ENCODE measurements around the gene KIAA0232.
"Not testable (repeated sequence)": the region's sequence is repeated elsewhere in the genome, so short reads cannot be mapped to it uniquely, and the experiment has no call there.

KIAA0232 gene

DNA sequence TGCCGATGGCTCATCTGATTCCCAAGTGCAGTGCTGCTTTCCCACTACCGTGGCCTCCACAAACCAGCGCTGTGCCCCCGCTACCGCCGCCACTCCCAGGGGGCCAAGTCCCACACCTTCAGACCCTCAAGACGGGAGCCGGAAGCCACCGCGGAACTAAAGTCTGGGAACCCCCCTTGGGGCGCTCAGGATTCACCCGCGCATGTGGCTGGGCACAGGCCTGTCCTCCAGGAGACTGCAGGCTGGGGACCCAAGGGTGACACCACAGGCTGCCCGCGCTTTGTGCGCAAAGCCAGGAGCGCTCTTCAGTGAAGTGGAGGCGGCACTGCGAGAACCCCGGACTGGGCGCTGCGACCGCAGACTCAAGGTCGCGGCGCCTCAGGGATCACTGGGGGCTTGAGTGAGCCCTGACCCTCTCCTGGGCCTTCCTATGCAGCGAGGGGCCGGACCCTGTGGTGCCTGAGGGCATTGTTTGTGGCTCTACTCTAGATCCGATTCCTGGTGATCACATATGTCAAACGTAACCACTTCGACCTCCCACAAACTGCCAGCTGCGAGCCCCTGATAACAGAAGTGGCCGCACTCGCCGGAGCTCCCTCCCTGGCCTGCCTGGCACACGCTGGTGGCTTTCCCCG lies 106.7 kb downstream of the KIAA0232 start:
- DNase-seq = no peak

DNA sequence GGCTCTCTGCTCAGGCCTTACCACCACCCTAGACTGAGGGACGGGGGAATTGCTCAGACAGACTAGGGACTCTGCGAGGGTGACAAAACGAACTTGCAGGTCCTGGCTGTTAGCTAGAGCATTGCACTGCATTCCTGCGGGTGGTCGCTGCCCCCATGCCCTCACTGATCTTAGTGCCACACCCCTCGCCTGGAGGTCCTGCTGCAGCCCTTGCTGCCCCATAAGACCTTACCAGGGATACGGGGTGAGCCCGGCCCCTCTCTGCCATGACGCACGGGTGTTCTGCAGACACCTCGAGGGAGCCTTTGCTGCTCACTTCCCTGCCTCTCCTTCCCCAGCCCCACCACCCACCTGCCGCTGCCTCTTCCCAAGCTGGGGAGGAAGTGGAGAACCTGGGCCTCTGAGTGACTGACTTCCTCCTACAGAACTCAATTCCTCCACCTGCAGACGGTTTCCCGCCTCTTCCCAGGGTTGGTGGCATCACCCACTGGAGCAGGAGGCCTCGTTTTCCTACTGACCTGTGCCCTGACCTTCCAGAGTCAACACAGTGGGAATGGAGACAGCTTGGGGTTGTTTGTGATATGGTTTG lies 107.3 kb downstream of the KIAA0232 start:
- DNase-seq = no peak

DNA sequence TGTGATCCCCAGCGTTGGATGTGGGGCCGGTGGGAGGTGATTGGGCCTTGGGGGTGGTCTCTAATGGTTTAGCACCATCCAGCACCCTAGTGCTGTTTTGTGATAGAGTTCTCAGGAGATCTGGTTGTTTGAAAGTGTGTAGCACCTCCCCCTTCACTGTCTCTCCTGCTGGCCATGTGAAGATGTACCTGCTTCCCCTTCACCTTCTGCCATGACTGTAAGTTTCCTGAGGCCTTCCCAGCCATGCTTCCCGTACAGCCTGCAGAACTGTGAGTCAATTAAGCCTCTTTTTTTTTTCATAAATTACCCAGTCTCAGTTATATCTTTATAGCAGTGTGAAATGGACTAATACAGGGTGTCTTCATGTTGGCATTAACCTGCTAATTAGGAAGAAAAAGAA lies 107.8 kb downstream of the KIAA0232 start:
- no peak for DNase-seq

DNA sequence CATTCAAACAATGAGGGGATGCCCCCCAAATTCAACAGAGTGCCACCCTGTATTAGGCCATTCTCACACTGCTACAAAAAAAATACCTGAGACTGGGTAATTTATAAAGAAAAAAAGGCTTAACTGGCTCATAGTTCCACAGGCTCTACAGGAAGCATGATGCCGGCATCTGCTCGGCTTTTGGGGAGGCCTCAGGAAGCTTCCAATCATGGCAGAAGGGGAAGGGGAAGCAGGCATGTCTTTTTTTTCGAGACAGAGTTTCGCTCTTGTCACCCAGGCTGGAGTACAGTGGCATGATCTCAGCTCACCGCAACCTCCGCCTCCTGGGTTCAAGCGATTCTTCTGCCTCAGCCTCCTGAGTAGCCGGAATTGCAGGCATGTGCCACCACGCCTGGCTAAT lies 108.4 kb downstream of the KIAA0232 start:
- not testable (repeated sequence) for DNase-seq

DNA sequence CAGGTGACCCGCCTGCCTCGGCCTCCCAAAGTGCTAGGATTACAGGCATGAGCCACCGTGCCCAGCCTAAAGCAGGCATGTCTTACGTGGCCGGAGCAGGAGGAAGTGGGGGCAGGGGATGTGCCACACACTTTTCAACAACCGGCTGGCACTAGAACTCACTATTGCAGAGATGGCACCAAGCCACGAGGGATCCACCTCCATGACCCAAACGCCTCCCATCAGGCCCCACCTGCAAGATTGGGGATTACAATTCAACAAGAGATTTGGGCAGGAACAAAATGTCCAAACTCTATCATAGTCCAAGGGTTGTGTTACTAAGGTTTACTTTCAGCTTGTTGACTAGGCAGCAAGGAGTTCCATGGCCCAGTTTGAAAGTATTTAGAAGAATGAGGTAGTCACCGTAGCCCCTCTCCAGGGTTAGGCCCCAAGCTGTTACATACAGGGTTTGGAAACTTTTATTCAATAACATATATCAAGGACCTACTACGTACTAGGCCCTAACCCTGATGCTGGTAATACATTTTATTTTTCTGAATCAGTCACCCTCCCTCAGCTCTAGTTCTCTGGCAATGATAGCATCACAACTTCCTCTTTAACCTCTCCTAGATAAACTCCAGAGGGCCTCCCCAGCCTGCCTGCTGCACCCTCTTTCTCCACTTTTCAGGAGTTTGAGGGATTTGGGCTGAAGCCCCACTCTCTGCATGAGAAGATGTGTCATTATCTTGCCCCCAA lies 109.1 kb downstream of the KIAA0232 start:
- no peak for DNase-seq

DNA sequence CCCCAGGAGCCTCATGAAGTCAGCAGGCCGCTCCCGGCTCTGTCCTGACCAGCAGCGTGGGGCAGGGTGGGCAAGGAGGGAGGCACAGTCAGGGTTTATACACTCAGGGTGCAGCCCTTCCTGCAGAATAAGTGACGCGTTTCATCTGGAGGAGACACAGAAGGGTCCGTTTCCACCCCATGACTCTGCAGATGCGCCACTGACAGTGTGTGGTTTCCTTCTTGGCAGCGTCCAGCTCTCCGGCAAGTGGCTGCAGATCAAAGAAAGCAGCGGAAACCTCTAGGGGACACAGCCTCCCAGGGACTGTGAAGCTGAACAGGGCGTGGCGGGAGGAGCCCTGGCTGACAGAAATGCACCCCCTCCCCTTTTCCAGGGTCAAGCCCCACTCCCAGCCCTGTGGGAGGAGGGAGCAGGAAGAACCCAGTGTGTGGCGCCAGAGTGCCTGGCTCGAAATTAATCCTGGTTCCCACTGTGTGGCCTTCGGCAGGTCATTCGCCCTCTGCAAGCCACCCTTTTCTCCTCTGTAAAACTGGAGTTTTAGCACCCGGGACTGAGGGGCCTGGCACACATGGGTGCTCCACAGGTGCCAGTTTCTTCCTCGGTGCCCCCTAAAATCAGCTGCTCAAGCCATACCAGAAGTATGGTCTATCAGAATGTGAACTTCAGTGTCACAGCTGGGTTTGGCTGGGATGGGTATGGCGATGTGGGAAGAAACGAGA lies 109.8 kb downstream of the KIAA0232 start:
- no peak for DNase-seq

DNA sequence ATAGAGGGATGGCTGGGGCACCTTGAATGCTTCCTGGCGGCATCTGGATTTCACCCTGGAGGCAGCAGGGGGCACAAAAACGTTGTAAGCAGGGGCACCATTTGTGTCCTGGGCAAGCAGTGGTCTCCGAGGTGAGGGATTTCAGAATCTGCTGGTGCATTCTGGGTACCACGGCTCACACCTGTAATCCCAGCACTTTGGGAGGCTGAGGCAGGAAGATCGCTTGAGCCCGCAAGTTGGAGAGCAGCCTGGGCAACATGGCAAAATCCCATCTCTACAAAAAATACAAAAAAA lies 110.3 kb downstream of the KIAA0232 start:
- no peak for DNase-seq

DNA sequence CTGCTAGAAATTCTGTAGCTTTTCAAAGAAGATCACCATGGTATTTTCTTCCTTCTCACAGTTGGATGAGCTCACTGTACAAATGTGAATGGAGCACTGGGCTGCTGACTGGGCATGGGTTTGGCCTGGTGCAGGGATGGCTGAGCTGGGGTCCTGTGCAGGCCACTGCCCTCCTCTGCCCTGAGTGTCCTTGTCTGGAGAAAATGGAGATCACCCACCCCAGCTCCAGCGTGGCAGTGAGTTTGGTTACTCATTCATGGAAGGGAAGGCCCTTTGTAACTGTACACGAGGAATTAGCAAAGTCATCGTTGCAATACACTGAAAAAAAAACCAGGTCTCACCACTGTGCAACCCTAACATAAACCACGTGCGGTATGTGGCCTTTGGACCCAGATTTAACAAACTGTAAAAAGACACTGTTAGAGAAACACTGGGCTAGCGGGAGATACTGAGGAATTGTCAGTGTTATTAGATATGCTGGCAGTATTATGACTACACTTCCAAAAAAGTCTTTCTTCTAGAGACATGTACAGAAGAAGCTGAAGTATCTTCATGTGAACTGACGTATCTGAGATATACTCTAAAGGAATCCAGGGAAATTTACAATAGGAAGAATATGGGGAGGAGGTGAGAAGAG lies 111.0 kb downstream of the KIAA0232 start:
- no peak for DNase-seq

DNA sequence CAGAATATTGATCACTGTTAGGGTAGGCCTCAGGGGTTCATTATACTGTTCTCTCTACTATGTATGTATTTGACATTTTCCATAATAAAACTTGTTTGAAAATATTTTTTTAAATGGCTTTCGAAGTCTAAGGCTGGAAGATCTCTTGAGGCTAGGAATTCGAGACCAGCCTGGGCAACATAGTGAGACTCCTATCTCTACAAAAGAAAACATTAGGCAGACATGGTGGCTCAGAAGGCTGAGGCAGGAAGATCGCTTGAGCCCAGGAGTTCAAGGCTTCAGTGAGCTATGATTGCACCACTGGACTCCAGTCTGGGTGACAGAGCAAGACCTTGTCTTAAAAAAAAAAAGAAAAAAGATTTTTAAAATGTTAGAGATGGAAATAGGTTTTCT lies 111.6 kb downstream of the KIAA0232 start:
- DNase-seq = no peak

DNA sequence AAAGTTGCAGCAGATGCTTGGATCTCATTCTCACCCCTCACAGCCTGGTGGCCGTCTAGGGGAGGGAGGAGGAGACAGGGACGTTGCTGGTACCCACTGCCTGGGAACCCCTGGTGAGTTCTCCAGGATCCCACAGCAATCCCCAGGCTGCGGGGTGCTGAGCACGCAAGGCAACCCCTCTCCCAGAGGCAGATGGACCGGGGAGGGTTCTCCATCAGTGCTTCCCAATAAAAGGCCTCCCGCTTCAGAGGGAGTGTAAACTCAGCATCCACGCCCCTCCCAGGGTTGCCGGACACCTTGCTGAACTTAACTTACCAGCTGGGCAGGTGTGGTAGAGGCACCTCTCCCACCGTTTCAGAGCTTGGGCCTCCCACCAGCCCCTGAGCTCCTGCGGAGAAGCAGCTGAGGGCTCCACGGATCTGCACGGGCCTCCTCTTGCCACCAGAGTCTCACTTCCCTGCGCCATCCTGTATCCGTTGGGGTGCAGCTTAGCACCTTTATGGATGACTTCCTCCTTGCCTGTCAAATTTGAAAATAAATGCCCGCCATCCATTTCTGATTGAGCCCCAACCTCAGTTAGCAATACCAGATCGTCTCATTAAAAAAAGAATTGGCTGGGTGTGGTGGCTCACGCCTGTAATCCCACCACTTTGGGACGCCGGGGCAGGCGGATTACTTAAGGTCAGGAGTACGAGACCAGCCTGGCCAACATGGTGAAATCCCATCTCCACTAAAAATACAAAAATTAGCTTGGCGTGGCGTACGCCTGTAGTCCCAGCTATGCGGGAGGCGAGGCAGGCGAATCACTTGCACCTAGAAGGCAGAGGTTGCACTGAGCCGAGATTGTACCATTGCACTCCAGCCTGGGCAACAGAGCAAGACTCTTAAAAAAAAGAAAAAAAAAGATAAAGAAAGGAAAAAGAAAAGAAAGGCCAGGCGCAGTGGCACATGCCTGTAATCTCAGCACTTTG lies 112.3 kb downstream of the KIAA0232 start:
- DNase-seq = no peak

DNA sequence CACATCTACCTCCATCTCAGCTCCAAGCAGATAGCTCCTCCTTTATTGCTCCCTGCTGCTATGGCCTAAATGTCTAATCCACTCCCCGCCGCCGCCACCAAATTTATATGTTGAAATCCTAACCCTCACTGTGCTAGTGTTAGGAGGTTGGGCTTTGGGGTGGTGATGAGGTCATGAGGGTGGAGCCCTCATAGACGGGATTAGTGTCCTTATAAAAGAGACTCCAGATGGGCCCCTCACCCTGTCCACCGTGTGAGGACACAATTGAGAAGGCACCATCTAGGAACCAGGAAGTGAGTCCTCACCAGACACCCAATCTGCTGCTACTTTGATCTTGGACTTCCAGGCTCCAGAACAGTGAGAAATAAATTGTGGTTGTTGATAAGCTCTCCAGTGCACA lies 113.5 kb downstream of the KIAA0232 start:
- no peak for DNase-seq

DNA sequence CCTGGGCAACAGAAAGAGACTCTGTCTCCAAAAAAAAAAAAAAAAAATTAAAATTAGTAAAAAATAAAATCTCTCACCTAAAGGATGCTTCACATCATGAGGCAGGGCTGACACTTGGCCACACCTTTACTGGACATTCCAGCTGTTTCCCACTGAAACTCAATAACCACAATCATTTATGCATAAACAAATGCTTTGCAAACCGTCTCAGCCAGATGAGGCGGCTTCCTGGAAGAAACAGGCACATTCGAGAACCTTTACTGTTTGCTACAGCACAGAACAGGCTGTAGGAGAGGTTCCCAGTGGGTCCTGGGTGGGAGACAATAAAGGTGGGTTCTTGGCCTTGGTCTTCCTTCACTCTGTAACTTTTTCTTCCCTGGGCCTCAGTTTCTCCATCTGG lies 116.2 kb downstream of the KIAA0232 start:
- DNase-seq = no peak

DNA sequence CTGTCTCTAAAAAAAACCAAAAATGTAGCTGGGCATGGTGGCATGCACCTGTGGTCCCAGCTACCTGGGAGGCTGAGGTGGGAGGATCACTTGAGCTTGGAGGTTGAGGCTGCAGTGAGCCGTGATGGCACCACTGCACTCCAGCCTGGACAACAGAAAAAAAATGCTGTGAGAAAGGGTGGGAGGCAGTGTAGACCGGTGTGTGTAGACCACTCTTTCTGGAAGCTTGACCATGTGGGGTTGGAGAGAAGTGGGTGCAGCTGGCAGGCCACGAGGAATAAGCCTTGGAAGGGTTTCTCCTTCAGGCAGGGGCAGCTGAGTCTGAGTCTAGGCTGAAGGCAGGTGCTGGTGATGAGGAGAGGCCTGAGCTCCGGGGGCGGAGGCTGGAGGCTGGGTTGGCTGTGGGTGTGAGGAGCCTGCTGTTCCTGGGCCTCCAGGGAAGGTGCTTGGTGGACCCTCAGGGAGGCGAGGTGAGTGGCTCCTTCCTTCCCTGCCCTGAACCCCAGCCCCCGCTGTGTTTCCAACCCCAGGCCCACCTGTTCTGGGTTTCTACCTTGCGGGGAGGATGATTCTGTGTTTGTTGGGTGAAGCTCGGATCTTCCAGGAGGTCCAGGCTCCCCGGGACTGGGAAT lies 117.8 kb downstream of the KIAA0232 start:
- no peak for DNase-seq

DNA sequence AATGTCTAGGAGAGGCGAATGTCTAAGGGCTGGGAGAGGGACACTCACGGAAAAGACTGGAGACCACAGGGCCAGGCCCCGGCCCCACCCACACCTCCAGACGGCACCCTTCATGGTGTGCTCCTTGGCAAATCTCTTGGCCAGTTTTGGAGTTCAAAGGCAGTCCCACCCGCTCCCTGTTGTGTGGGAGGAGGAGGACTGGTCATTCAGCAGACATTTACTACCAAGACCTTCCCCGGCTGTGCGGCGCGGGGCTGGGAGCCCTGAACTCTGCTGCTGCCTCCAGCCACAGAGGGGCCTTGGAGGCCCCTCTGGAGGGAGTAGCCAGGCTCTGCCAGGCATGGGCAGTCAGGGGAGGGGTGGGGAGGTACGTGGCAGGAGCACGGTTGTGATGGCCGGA lies 118.4 kb downstream of the KIAA0232 start:
- DNase-seq = no peak

DNA sequence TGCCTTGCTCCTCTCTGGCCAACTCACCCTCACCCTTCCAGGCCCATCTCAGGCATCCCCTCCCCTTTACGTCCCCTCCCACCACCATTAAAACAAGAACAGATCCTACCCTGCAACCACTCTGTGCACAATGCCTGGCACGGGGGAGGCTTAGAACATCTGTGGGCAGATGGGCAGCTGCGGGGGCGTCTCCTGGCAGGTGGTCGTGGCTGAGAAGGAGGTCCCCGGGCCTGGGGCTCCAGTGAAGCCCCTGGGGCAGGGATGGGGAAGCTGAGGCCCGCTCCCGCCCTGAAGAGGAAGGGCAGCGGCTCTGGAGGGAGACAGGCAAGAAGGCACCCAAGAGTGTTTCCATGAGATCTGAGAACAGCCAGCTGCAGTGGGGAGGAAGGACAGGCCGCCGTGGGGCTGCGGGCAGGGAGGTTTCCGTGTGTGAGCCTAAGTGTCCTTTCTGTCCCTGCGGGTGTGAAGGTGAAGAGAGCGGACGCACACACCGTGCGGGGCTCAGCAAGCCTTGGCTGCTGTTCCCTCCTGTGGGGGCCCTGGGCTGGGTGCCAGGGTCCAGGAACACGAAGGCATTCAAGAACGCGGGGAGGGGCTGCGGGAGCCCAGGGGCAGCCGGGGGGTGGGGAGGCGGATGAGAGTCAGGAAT lies 119.3 kb downstream of the KIAA0232 start:
- no peak for DNase-seq

DNA sequence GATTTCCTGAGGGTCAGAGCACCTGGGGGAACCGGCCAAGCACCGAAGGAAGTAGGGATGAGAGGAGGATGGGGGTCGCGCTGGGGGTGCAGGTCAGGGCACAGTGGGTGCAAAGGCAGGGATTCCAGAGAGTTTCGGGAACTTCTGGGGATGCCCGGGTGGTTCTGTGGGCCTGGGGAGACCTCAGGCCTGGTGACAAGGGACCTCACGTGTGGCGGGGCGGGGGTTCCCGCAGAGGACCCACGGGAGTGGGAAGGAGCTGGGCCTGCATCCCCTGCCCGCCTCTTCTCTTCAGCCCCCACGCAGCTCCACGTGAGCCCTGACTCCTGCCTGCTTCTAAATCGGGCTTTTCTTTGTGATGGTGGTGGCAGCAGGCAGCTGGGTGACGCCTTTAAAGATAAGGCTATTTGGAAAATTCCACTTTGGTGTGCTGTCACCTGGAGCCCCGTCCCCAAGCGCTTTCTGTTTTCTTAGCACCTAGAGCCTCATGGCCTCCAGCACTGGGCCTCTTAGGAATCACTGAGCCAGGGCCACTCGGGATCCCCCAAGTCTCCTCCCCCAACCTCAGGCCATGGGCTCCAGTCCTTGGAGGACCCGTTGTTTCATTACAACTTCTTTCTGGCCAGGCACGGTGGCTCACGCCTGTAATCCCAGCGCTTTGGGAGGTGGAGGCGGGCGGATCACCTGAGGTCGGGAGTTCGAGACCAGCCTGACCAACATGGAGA lies 120.0 kb downstream of the KIAA0232 start:
- no peak for DNase-seq

DNA sequence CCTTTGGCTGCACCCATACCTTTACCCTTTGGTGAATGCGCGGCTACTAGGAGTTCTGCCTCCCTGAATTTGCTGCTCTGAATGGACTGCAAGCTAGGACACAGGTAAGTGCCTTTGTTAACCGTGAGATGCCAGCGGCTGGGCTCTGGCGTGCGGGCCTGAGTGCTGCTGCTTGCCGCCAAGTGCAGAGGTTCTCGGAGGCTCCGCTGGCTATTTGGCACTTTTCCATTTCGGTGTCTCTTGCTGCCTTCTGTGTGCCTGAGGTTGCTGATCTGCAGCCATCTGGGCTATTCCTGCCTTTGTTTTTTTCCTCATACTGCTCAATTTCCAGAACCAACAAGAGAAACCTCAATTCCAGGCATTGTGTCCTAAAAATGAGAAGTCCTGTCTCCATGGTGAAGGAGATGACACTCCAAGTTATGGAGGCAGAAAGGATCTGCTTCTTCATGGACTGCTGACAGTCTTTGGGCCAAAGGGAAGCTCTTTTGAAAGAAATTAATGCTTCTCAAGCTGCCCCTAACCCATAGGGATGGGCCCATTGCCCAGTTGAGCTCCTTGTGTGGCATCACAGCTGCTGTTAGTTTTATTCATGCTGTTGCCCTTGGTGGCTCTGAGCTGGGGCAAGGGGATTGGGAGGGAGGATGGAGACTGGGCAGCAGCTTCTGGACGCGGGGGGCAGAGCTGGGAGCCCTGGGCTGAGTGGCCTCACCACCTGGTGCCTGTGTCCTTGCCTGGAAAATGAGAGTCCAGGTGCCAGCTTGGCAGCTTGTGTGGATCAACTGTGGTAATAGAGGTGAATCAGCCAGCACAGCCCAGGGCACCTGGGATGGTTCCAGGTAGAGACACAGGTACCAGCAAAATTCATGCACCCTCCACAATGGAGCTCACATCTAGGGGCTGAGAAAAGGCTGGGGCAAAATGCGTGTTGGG lies 123.3 kb downstream of the KIAA0232 start:
- DNase-seq = no peak

DNA sequence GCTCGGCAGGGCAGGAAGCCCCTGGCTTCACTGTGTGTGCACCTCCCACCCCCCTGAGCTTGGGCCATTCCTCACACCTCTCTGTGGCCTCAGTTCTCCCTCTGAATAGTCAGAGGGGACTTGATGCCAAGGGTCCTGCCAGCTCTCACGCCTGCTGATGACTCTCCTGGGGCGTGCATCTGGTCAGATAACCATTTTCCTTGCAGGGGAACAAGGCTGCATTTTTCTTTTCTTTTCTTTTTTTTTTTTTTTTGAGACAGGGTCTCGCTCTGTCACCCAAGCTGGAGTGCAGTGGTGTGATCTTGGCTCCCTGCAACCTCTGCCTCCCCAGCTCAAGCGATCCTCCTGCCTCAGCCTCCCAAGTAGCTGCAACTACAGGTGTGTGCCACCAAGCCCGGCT lies 124.0 kb downstream of the KIAA0232 start:
- DNase-seq = not testable (repeated sequence)

DNA sequence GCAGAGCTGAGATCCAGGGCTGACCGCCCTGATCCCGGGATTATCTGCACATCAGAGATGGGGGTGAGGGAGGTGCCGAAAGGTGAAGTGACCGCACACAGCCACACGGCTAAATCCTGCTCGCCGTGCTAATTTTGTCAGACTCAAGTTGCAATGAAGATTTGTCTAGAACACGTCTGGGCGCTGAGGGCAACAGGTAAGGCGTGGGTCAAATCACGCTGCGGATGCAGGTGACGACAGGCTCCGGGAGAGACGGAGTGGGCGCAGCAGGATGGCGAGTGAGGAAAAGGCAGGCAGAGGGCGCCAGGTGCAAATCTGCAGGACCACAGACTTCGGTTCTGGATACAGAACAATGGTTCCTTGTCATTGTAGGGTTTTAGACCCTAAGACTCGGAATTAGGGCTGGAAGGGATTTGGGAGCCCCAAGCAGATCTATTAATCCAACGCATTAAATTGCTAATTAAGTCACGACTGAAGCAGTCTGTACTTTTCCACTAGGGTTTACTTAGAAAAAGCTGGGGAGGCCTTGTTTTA lies 125.2 kb downstream of the KIAA0232 start:
- no peak for DNase-seq

All from NCI-H187 treated with DMSO at 0.1 percent for 48 hours (cell line).